GM18519 (cell line): ENCODE results near the gene UFC1.

Source experiments
- ATAC-seq: cut with Tn5 transposase; IDR thresholded peaks from one replicate; pipeline ENCODE4 v1.9.1; 2021; ENCODE audit warnings: mild to moderate bottlenecking, moderate library complexity; ENCODE audit not compliant: unreplicated experiment, low FRiP score

UFC1 gene

GRCh38 chr1:161132410-161133219 is 21.2 kb upstream of the UFC1 start, which contains the start of gene DEDD:
Gene DEDD, minus strand, starts transcription at chr1:161132667. Its CDS starts 8,205 bp downstream, at chr1:161124462.
- ATAC-seq = peak; percentile 91

- ATAC-seq = no peak
Measured at GRCh38 chr1:161133220-161133740, 20.5 kb upstream of the UFC1 start.

- ATAC-seq = no peak
Measured at GRCh38 chr1:161137881-161138280, 15.9 kb upstream of the UFC1 start.

GRCh38 chr1:161138431-161138830 is 15.3 kb upstream of the UFC1 start:
- no peak for ATAC-seq

- ATAC-seq = no peak
Measured at GRCh38 chr1:161139766-161140165, 14.0 kb upstream of the UFC1 start.

- no peak for ATAC-seq
Measured at GRCh38 chr1:161140755-161141400, 12.9 kb upstream of the UFC1 start.

GRCh38 chr1:161145832-161146231 is 7.9 kb upstream of the UFC1 start:
- ATAC-seq = no peak

- ATAC-seq = no peak
Measured at GRCh38 chr1:161153176-161153575, 602 bp upstream of the UFC1 start.

GRCh38 chr1:161157867-161158266 is 4.1 kb downstream of the UFC1 start:
- no peak for ATAC-seq

- no peak for ATAC-seq
Measured at GRCh38 chr1:161158316-161159010, 4.7 kb downstream of the UFC1 start.

- ATAC-seq = peak; percentile 64
Measured at GRCh38 chr1:161159087-161159912, 5.5 kb downstream of the UFC1 start, which contains the start of gene USP21. Gene USP21, plus strand, starts transcription at chr1:161159500. Its CDS starts 1,141 bp downstream, at chr1:161160641.

- no peak for ATAC-seq
Measured at GRCh38 chr1:161159913-161160243, 6.1 kb downstream of the UFC1 start.

- no peak for ATAC-seq
Measured at GRCh38 chr1:161160671-161161145, 6.9 kb downstream of the UFC1 start.

GRCh38 chr1:161161652-161162051 is 7.9 kb downstream of the UFC1 start:
- ATAC-seq = no peak

- no peak for ATAC-seq
Measured at GRCh38 chr1:161162052-161162451, 8.3 kb downstream of the UFC1 start.

- ATAC-seq = no peak
Measured at GRCh38 chr1:161162806-161163205, 9.0 kb downstream of the UFC1 start.

GRCh38 chr1:161163793-161164192 is 10.0 kb downstream of the UFC1 start:
- ATAC-seq = no peak

GRCh38 chr1:161164901-161165610 is 11.3 kb downstream of the UFC1 start:
- no peak for ATAC-seq
